Urinary bladder (tissue), 4 donors: ENCODE measurements around the gene RDH16. TPM values are rescaled to one million over a fixed set of nuclear protein-coding genes. Genes with fewer than 3 reads are reported as not detected.
"Not testable (repeated sequence)": the region's sequence is repeated elsewhere in the genome, so short reads cannot be mapped to it uniquely, and the experiment has no call there.

ENCODE experiments used
- DNase-seq: peaks from one replicate; pipeline ENCODE4 v3.0.0-alpha.2; 2015; ENCODE audit errors: extremely low spot score
- H3K27ac ChIP-seq: one replicate; pipeline ENCODE4 v1.5.1; 2013; ENCODE audit warnings: low read depth, mild to moderate bottlenecking, moderate library complexity
- H3K36me3 ChIP-seq: one replicate; pipeline ENCODE4 v1.6.1; 2013; ENCODE audit warnings: mild to moderate bottlenecking, moderate library complexity; ENCODE audit not compliant: insufficient read depth
- H3K4me1 ChIP-seq: one replicate; pipeline ENCODE4 v1.6.1; 2013; ENCODE audit warnings: mild to moderate bottlenecking, moderate library complexity; ENCODE audit not compliant: insufficient read depth
- H3K4me3 ChIP-seq: one replicate; pipeline ENCODE4 v1.5.1; 2013; ENCODE audit warnings: low read depth, low read length
- WGBS: extraction: QIAGEN DNeasy Blood & Tissue Kit; methylation state at CpG from one replicate; pipeline ENCODE4 v1.1.7; 2013; 5-methylcytosine and 5-hydroxymethylcytosine counted together
- polyA plus RNA-seq: library from polyadenylated mRNA; stranded (reverse); fragments of 200-250 nt; gene quantifications from one replicate; pipeline ENCODE4 v1.2.3, GENCODE V29; 2013
- total RNA-seq: library from RNA; depleted of rRNA; stranded (reverse); fragments of >200 nt; gene quantifications from one replicate; pipeline ENCODE4 v1.2.3, GENCODE V29; 2014
- donor health status: healthy with polysubstance abuse.
- donor health status: healthy.

RDH16 gene
- total and polyA plus RNA-seq, 2 donors = 0.32 to 0.58 TPM

- H3K4me1 ChIP-seq = no peaks in the 10 kb centered on the region
- no peak overlapping the region for H3K4me3 ChIP-seq
- 94% methylated on average over 4 of the region's 4 CpGs for WGBS
- H3K27ac ChIP-seq = no peak overlapping the region
- DNase-seq = no peak
- no peaks in the 10 kb centered on the region for H3K36me3 ChIP-seq
Measured at GRCh38 chr12:56980941-56981530, 23.6 kb upstream of the RDH16 start.

- 95% methylated on average over 6 of the region's 6 CpGs for WGBS
- no peak overlapping the region for H3K27ac ChIP-seq
- DNase-seq = no peak
Measured at GRCh38 chr12:56980268-56980667, 22.9 kb upstream of the RDH16 start.

GRCh38 chr12:56979628-56980027 is 22.2 kb upstream of the RDH16 start:
- DNase-seq = no peak
- H3K4me1 ChIP-seq = no peaks in the 10 kb centered on the region
- no peak overlapping the region for H3K27ac ChIP-seq
- no peaks in the 10 kb centered on the region for H3K36me3 ChIP-seq
- 96% methylated on average over 3 of the region's 3 CpGs for WGBS
- H3K4me3 ChIP-seq = no peak overlapping the region

More at GRCh38 chr12:56980268-56980667, 22.9 kb upstream of the RDH16 start:
- H3K4me1 ChIP-seq = no peaks in the 10 kb centered on the region
- no peaks in the 10 kb centered on the region for H3K36me3 ChIP-seq
- no peak overlapping the region for H3K4me3 ChIP-seq

- H3K36me3 ChIP-seq = no peaks in the 10 kb centered on the region
- 88% methylated on average over 3 of the region's 3 CpGs for WGBS
- H3K4me3 ChIP-seq = no peak overlapping the region
- no peak for DNase-seq
- no peaks in the 10 kb centered on the region for H3K4me1 ChIP-seq
- H3K27ac ChIP-seq = no peak overlapping the region
Measured at GRCh38 chr12:56978397-56979138, 21.2 kb upstream of the RDH16 start.

GRCh38 chr12:56977361-56977760 is 20.0 kb upstream of the RDH16 start:
- not testable (repeated sequence) for H3K4me3 ChIP-seq, H3K27ac ChIP-seq, H3K4me1 ChIP-seq, H3K36me3 ChIP-seq, DNase-seq
- WGBS = 85% methylated on average over 4 of the region's 4 CpGs

GRCh38 chr12:56974224-56974623 is 16.8 kb upstream of the RDH16 start:
- H3K27ac ChIP-seq, H3K4me3 ChIP-seq, H3K4me1 ChIP-seq, H3K36me3 ChIP-seq, DNase-seq: not testable (repeated sequence)
- WGBS = 92% methylated on average over 3 of the region's 3 CpGs

- not testable (repeated sequence) for DNase-seq, H3K4me1 ChIP-seq, H3K36me3 ChIP-seq, H3K27ac ChIP-seq, H3K4me3 ChIP-seq
- WGBS = 46% methylated on average over 6 of the region's 6 CpGs
Measured at GRCh38 chr12:56968910-56969309, 11.5 kb upstream of the RDH16 start.

- not testable (repeated sequence) for H3K4me1 ChIP-seq, DNase-seq, H3K36me3 ChIP-seq, H3K27ac ChIP-seq, H3K4me3 ChIP-seq
- WGBS = 93% methylated on average over 15 of the region's 15 CpGs
Measured at GRCh38 chr12:56965997-56966642, 8.7 kb upstream of the RDH16 start.

GRCh38 chr12:56965124-56965523 is 7.7 kb upstream of the RDH16 start:
- DNase-seq, H3K4me3 ChIP-seq, H3K4me1 ChIP-seq, H3K27ac ChIP-seq, H3K36me3 ChIP-seq: not testable (repeated sequence)
- WGBS = 98% methylated on average over 4 of the region's 4 CpGs

GRCh38 chr12:56963557-56963956 is 6.1 kb upstream of the RDH16 start:
- not testable (repeated sequence) for H3K36me3 ChIP-seq, H3K4me3 ChIP-seq, DNase-seq, H3K4me1 ChIP-seq, H3K27ac ChIP-seq
- 90% methylated on average over 14 of the region's 27 CpGs for WGBS

GRCh38 chr12:56962247-56962646 is 4.8 kb upstream of the RDH16 start:
- 67% methylated on average over 4 of the region's 4 CpGs for WGBS
- H3K4me3 ChIP-seq, DNase-seq, H3K27ac ChIP-seq, H3K4me1 ChIP-seq, H3K36me3 ChIP-seq: not testable (repeated sequence)

- H3K36me3 ChIP-seq = no peaks in the 10 kb centered on the region
Measured at GRCh38 chr12:56958422-56958821, 1.0 kb upstream of the RDH16 start.

GRCh38 chr12:56955631-56956256 is 1.7 kb downstream of the RDH16 start:
- H3K36me3 ChIP-seq = no peaks in the 10 kb centered on the region
- no peak overlapping the region for H3K4me3 ChIP-seq
- H3K4me1 ChIP-seq = no peaks in the 10 kb centered on the region
- H3K27ac ChIP-seq = no peak overlapping the region
- 56% methylated on average over 2 of the region's 2 CpGs for WGBS
- DNase-seq = no peak

More at GRCh38 chr12:56958422-56958821, 1.0 kb upstream of the RDH16 start:
- DNase-seq = no peak
- no peak overlapping the region for H3K4me3 ChIP-seq
- H3K4me1 ChIP-seq = no peaks in the 10 kb centered on the region
- no peak overlapping the region for H3K27ac ChIP-seq
- WGBS = 75% methylated on average over 2 of the region's 2 CpGs

- whole genome bisulfite sequencing = 72% methylated on average over 6 of the region's 6 CpGs
Measured at GRCh38 chr12:56954958-56955355, 2.5 kb downstream of the RDH16 start.

More at GRCh38 chr12:56954958-56955355, 2.5 kb downstream of the RDH16 start:
- no peak for DNase-seq
- H3K27ac ChIP-seq = no peak overlapping the region
- no peaks in the 10 kb centered on the region for H3K4me1 ChIP-seq
- no peaks in the 10 kb centered on the region for H3K36me3 ChIP-seq
- no peak overlapping the region for H3K4me3 ChIP-seq
